Epithelial cell of esophagus (primary cell): ENCODE data around the gene COL4A2.

Source experiments
- DNase-seq: peaks from one replicate; pipeline ENCODE4 v3.0.0; 2010; ENCODE audit warnings: low read depth
- H3K4me3 ChIP-seq: 2 replicates; pipeline ENCODE4 v1.5.1; 2011; ENCODE audit warnings: mild to moderate bottlenecking, low read length, control low read depth
- CTCF ChIP-seq: IDR thresholded peaks from 2 replicates; pipeline ENCODE4 v1.5.1; 2011; ENCODE audit warnings: low read depth, mild to moderate bottlenecking, low read length, control low read depth, inconsistent platforms; ENCODE audit not compliant: insufficient read depth; ENCODE audit errors: missing control alignments

Gene COL4A2

GRCh38 chr13:110279684-110280083, 27.4 kb upstream of the COL4A2 start:
- DNase-seq: no peak
- no peak overlapping the region for H3K4me3 ChIP-seq
- no peak for TF ChIP-seq CTCF

- DNase-seq: no peak
Observed at GRCh38 chr13:110280231-110280813, 26.8 kb upstream of the COL4A2 start.

GRCh38 chr13:110280985-110281688, 25.9 kb upstream of the COL4A2 start:
- TF ChIP-seq CTCF: no peak
- DNase-seq: no peak
- H3K4me3 ChIP-seq: no peak overlapping the region

More at GRCh38 chr13:110280231-110280813, 26.8 kb upstream of the COL4A2 start:
- TF ChIP-seq CTCF: no peak
- H3K4me3 ChIP-seq: no peak overlapping the region

GRCh38 chr13:110281736-110282135, 25.3 kb upstream of the COL4A2 start:
- no peak for TF ChIP-seq CTCF
- H3K4me3 ChIP-seq: no peak overlapping the region
- DNase-seq: no peak

GRCh38 chr13:110282316-110282841, 24.7 kb upstream of the COL4A2 start:
- no peak for TF ChIP-seq CTCF
- no peak overlapping the region for H3K4me3 ChIP-seq
- DNase-seq: no peak

- DNase-seq: no peak
- no peak overlapping the region for H3K4me3 ChIP-seq
- no peak for TF ChIP-seq CTCF
Observed at GRCh38 chr13:110283736-110284517, 23.2 kb upstream of the COL4A2 start.
